HEK293 (cell line): ENCODE results near the gene BST1.

Experiments
- CTCF ChIA-PET: fragments of 350-600 bp; formaldehyde crosslinking; extraction: SDS; loops from one replicate; lab custom pipeline; 2021; ENCODE audit warnings: antibody characterized with exemption; lab: Yijun Ruan, JAX
- POLR2A ChIA-PET: fragments of 300-600 bp; formaldehyde crosslinking; extraction: SDS; loops from one replicate; lab custom pipeline; 2020; ENCODE audit warnings: antibody characterized with exemption, inconsistent platforms; lab: Yijun Ruan, JAX
- H3K27ac ChIP-seq: fragments of 200-500 bp; sonication (Bioruptor generic); 2 replicates; pipeline ENCODE4 v1.5.1; 2014; ENCODE audit warnings: low read depth, low read length, control low read depth, inconsistent platforms; ENCODE audit errors: extremely low read depth
- H3K36me3 ChIP-seq, 2 experiments: fragments of 200-500 bp in 1 of 2; sonication (Bioruptor generic) in 1 of 2; 1 replicate in 1 of 2; 2 replicates in 1 of 2; pipeline ENCODE4 v1.5.1; 2014 to 2017; ENCODE audit warnings: inconsistent platforms in 2 of 2, low read length in 2 of 2; ENCODE audit not compliant: control insufficient read depth in 2 of 2, insufficient read depth in 1 of 2
- H3K4me1 ChIP-seq: fragments of 200-500 bp; sonication (Bioruptor generic); 2 replicates; pipeline ENCODE4 v1.5.1; 2014; ENCODE audit warnings: mild to moderate bottlenecking, low read length, inconsistent platforms; ENCODE audit not compliant: control insufficient read depth, insufficient read depth
- H3K4me3 ChIP-seq: 2 replicates; pipeline ENCODE4 v1.5.1; 2011; ENCODE audit warnings: low read depth, mild to moderate bottlenecking, control low read depth, low read length, moderate library complexity
- H3K9me3 ChIP-seq: fragments of 200-500 bp; sonication (Bioruptor generic); 2 replicates; pipeline ENCODE4 v1.5.1; 2014; ENCODE audit warnings: low read depth, low read length, inconsistent platforms; ENCODE audit not compliant: control insufficient read depth, insufficient read depth
- GLI2 ChIP-seq: fragments of 450-650 bp; formaldehyde crosslinking; IDR thresholded peaks from 2 replicates; pipeline ENCODE4; 2017; ENCODE audit warnings: missing biosample characterization, missing genetic modification characterization, low read depth, borderline replicate concordance
- GLIS1 ChIP-seq: fragments of 450-650 bp; formaldehyde crosslinking; IDR thresholded peaks from 2 replicates; pipeline ENCODE4 v1.5.1; 2016; ENCODE audit warnings: missing biosample characterization, missing genetic modification characterization
- HOXC10 ChIP-seq: sonication (generic); formaldehyde crosslinking; IDR thresholded peaks from 2 replicates; pipeline ENCODE4 v1.8.1; 2023; ENCODE audit warnings: mild to moderate bottlenecking, missing genetic modification reagents
- SETDB1 ChIP-seq: IDR thresholded peaks from one replicate; pipeline ENCODE4 v1.6.1; 2017; ENCODE audit warnings: mild to moderate bottlenecking, low read length, moderate library complexity, mixed read lengths; ENCODE audit not compliant: insufficient read length
- TRIM28 ChIP-seq: IDR thresholded peaks from 2 replicates; pipeline ENCODE4 v1.6.1; 2011; ENCODE audit warnings: low read length, control low read depth, borderline replicate concordance
- YY2 ChIP-seq: fragments of 450-650 bp; formaldehyde crosslinking; IDR thresholded peaks from 2 replicates; pipeline ENCODE4 v1.5.1; 2016; ENCODE audit warnings: missing biosample characterization, missing genetic modification characterization
- ZBTB20 ChIP-seq: fragments of 450-650 bp; formaldehyde crosslinking; IDR thresholded peaks from 2 replicates; pipeline ENCODE4 v1.5.1; 2016; ENCODE audit warnings: missing biosample characterization, missing genetic modification characterization
- ZBTB48 ChIP-seq: fragments of 450-650 bp; formaldehyde crosslinking; IDR thresholded peaks from 2 replicates; pipeline ENCODE4 v1.5.1; 2016; ENCODE audit warnings: missing biosample characterization, missing genetic modification characterization
- ZNF121 ChIP-seq: fragments of 450-650 bp; formaldehyde crosslinking; IDR thresholded peaks from 2 replicates; pipeline ENCODE4 v1.5.1; 2016; ENCODE audit warnings: missing biosample characterization, missing genetic modification characterization
- ZNF132 ChIP-seq: fragments of 450-650 bp; formaldehyde crosslinking; IDR thresholded peaks from 2 replicates; pipeline ENCODE4 v1.5.1; 2017; ENCODE audit warnings: missing biosample characterization, missing genetic modification characterization, borderline replicate concordance
- ZNF169 ChIP-seq: fragments of 450-650 bp; formaldehyde crosslinking; IDR thresholded peaks from 2 replicates; pipeline ENCODE4 v1.5.1; 2016; ENCODE audit warnings: missing biosample characterization, missing genetic modification characterization
- ZNF223 ChIP-seq: fragments of 450-650 bp; formaldehyde crosslinking; IDR thresholded peaks from 2 replicates; pipeline ENCODE4 v1.5.1; 2016; ENCODE audit warnings: missing biosample characterization, missing genetic modification characterization
- ZNF23 ChIP-seq: fragments of 450-650 bp; formaldehyde crosslinking; IDR thresholded peaks from 2 replicates; pipeline ENCODE4 v1.5.1; 2016; ENCODE audit warnings: missing biosample characterization, missing genetic modification characterization, borderline replicate concordance
- ZNF274 ChIP-seq, 2 experiments: fragments of 200-500 bp in 1 of 2; fragments of 450-650 bp in 1 of 2; sonication (Bioruptor generic) in 1 of 2; formaldehyde crosslinking in 1 of 2; IDR thresholded peaks; 2 replicates each; pipeline versions ENCODE4 v1.5.1 to v1.6.1; 2014 to 2016; ENCODE audit warnings: borderline replicate concordance in 1 of 2, inconsistent platforms in 1 of 2, low read length in 1 of 2, missing biosample characterization in 1 of 2, missing genetic modification characterization in 1 of 2
- ZNF292 ChIP-seq: fragments of 450-650 bp; formaldehyde crosslinking; IDR thresholded peaks from 2 replicates; pipeline ENCODE4 v1.5.1; 2016; ENCODE audit warnings: low read depth, missing biosample characterization, missing genetic modification characterization, borderline replicate concordance
- ZNF366 ChIP-seq: fragments of 450-650 bp; formaldehyde crosslinking; conservative IDR thresholded peaks from 2 replicates; pipeline ENCODE4 v1.5.1; 2016; ENCODE audit warnings: missing biosample characterization, missing genetic modification characterization
- ZNF394 ChIP-seq: fragments of 450-650 bp; formaldehyde crosslinking; IDR thresholded peaks from 2 replicates; pipeline ENCODE4 v1.5.1; 2016; ENCODE audit warnings: missing biosample characterization, missing genetic modification characterization, mild to moderate bottlenecking, moderate library complexity, borderline replicate concordance
- ZNF416 ChIP-seq: fragments of 450-650 bp; formaldehyde crosslinking; IDR thresholded peaks from 2 replicates; pipeline ENCODE4 v1.5.1; 2016; ENCODE audit warnings: missing biosample characterization, missing genetic modification characterization
- ZNF544 ChIP-seq: fragments of 450-650 bp; formaldehyde crosslinking; IDR thresholded peaks from 2 replicates; pipeline ENCODE4 v1.5.0; 2017; ENCODE audit warnings: missing biosample characterization, missing genetic modification characterization
- ZNF677 ChIP-seq: fragments of 450-650 bp; IDR thresholded peaks from 2 replicates; pipeline ENCODE4 v1.5.0; 2018; ENCODE audit warnings: missing biosample characterization, mild to moderate bottlenecking, missing genetic modification characterization, moderate library complexity
- ZNF843 ChIP-seq: fragments of 450-650 bp; formaldehyde crosslinking; IDR thresholded peaks from 2 replicates; pipeline ENCODE4 v1.5.1; 2016; ENCODE audit warnings: missing biosample characterization, missing genetic modification characterization
- TF ChIP-seq, protein P1 (sequence below): fragments of 450-650 bp; IDR thresholded peaks from 2 replicates; pipeline ENCODE4 v1.5.1; 2018; ENCODE audit warnings: missing biosample characterization, missing genetic modification characterization
- TF ChIP-seq, protein P2 (sequence below): fragments of 450-650 bp; formaldehyde crosslinking; IDR thresholded peaks from 2 replicates; pipeline ENCODE4 v1.5.1; 2016; ENCODE audit warnings: missing biosample characterization, missing genetic modification characterization

Gene BST1

GRCh38 chr4:15718465-15718864 lies 15.6 kb downstream of the BST1 start:
- ChIA-PET POLR2A (no interaction called here), CTCF (interaction anchor here (0.7 kb wide), 1 partner anchor 995 kb away, joined by 5 read pairs; no protein-coding TSS in a partner anchor)
- Histone ChIP-seq H3K36me3 (no peaks in the 10 kb centered on the region), H3K4me3 (no peak overlapping the region), H3K9me3 (no peaks in the 10 kb centered on the region), H3K27ac (no peak overlapping the region), H3K4me1 (no peaks in the 10 kb centered on the region)
- TF ChIP-seq GLI2 (tag by site-specific recombination) (no peak), ZNF121 (tag by site-specific recombination) (no peak), GLIS1 (tag by site-specific recombination) (no peak), ZNF132 (no peak), ZBTB20 (tag by site-specific recombination) (no peak), ZNF677 (tag by site-specific recombination) (no peak), ZBTB48 (no peak)
- TF ChIP-seq, protein P1, sequence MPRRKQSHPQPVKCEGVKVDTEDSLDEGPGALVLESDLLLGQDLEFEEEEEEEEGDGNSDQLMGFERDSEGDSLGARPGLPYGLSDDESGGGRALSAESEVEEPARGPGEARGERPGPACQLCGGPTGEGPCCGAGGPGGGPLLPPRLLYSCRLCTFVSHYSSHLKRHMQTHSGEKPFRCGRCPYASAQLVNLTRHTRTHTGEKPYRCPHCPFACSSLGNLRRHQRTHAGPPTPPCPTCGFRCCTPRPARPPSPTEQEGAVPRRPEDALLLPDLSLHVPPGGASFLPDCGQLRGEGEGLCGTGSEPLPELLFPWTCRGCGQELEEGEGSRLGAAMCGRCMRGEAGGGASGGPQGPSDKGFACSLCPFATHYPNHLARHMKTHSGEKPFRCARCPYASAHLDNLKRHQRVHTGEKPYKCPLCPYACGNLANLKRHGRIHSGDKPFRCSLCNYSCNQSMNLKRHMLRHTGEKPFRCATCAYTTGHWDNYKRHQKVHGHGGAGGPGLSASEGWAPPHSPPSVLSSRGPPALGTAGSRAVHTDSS (tag by site-specific recombination), result no peak

DNA sequence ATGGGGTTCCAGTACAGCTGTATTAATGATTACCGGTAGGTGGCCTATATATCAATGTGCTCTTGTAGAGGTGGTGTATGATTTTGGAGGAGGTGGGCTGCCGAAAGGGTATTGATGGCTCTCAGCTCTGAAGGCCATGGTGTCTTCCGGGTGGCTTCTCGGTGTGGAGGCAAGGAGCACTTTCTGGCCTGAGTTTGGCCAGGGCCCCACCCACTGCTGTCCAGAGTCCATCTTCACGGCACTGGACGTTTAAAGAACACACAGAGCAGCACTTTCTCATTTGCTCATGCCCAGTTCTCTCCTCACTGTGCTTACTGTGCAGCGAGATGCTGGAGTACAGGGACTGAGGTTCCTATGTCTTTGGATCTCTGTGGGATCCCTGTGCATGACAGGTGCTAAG lies 16.1 kb downstream of the BST1 start:
- no peak overlapping the region for H3K4me3 ChIP-seq
- TF ChIP-seq ZNF169 (tag by site-specific recombination), result no peak
- no peak for TF ChIP-seq YY2 (tag by site-specific recombination)
- TF ChIP-seq, protein P2, sequence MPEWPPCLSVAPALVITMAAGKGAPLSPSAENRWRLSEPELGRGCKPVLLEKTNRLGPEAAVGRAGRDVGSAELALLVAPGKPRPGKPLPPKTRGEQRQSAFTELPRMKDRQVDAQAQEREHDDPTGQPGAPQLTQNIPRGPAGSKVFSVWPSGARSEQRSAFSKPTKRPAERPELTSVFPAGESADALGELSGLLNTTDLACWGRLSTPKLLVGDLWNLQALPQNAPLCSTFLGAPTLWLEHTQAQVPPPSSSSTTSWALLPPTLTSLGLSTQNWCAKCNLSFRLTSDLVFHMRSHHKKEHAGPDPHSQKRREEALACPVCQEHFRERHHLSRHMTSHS, result no peak
- no peak for TF ChIP-seq ZNF23 (tag by site-specific recombination)
- no peak for TF ChIP-seq HOXC10 (CRISPR knock-in tag)
- no peak for TF ChIP-seq ZNF292 (tag by site-specific recombination)
- TF ChIP-seq ZNF366, result no peak
- no peak for TF ChIP-seq TRIM28
- TF ChIP-seq ZNF416 (tag by site-specific recombination), result no peak
- no peak for TF ChIP-seq ZNF394 (tag by site-specific recombination)
- TF ChIP-seq ZNF544 (tag by site-specific recombination), result no peak
- TF ChIP-seq ZNF843 (tag by site-specific recombination), result no peak
- no peak for TF ChIP-seq ZNF223 (tag by site-specific recombination)
- TF ChIP-seq ZNF274 (IDR thresholded peaks at IDR 0.05; ENCODE audit: low read length), result no peak
- no peak for TF ChIP-seq ZNF274 (tag by site-specific recombination; IDR thresholded peaks at IDR 0.05; ENCODE audit: borderline replicate concordance)
- TF ChIP-seq, all 188 proteins: peak for 0
- Histone ChIP-seq H3K27ac (no peak overlapping the region), H3K9me3 (no peaks in the 10 kb centered on the region), H3K4me1 (no peaks in the 10 kb centered on the region), H3K36me3 (no peaks in the 10 kb centered on the region)
- ChIA-PET CTCF (no interaction called here), POLR2A (no interaction called here)

- POLR2A ChIA-PET, result no interaction called here
- CTCF ChIA-PET, result no interaction called here
- TF ChIP-seq ZNF23 (tag by site-specific recombination) (no peak), SETDB1 (no peak)
Measured at GRCh38 chr4:15719506-15719905, 16.6 kb downstream of the BST1 start.

More at GRCh38 chr4:15719506-15719905, 16.6 kb downstream of the BST1 start:
- Histone ChIP-seq H3K36me3 (no peaks in the 10 kb centered on the region), H3K9me3 (no peaks in the 10 kb centered on the region), H3K4me1 (no peaks in the 10 kb centered on the region), H3K27ac (no peak overlapping the region), H3K4me3 (no peak overlapping the region)
